Subcutaneous adipose tissue (tissue), 4 donors: ENCODE data around the gene IQGAP2. TPM values are rescaled to one million over a fixed set of nuclear protein-coding genes. Genes with fewer than 3 reads are reported as not detected.

Experiments
- CTCF ChIP-seq: fragments of 450-650 bp; IDR thresholded peaks from one replicate; pipeline ENCODE4 v1.5.1; 2016; ENCODE audit warnings: low read depth, mild to moderate bottlenecking, control low read depth, antibody characterized with exemption, moderate library complexity
- total RNA-seq, 4 donors: library from RNA; depleted of rRNA; stranded (reverse); fragments of >200 nt; gene quantifications; one replicate each; pipeline ENCODE4 v1.1.0, GENCODE V29; 2016

The IQGAP2 gene
- total RNA-seq, 4 donors from 2014 or later, result 16.8 to 119 (median 57.0) TPM

- TF ChIP-seq CTCF, result no peak
These were observed 114.2 kb downstream of the IQGAP2 start for GRCh38 chr5:76517334-76517733.

GRCh38 chr5:76521240-76521758 is 118.2 kb downstream of the IQGAP2 start:
- no peak for TF ChIP-seq CTCF

DNA sequence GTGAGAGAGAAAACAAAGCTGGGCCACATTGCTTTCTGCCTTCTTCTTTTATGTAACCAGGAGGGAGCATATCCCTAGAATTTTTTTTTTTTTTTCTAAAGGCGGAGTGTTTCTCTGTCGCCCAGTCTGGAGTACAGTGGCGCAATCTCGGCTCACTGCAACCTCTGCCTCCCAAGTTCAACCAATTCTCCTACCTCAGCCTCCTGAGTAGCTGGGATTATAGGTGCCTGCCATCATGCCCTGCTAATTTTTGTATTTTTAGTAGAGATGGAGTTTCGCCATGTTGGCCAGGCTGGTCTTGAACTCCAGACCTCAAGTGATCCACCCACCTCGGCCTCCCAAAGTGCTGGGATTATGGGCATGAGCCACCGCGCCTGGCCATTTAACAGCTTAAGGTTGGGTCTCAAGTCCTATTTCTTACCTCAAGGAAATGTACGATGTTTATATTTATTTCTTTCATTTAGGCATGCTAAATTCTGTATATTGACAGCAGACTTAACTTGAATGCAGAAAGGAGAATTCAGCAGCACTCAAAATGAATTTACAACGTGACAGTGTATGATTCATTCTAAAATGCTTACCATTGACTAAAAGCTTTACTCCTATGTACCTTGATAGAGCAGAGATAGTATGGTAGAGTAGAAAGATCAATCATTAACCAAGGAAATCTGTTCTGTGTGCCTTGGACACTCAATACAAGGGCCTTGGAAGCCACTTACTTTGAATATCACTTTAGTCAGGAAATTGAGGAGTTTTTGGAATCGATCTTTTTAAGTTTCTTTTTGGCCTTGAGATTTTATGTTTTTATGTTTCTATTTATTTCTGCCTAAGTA is 119.2 kb downstream of the IQGAP2 start:
- TF ChIP-seq CTCF, result no peak

- TF ChIP-seq CTCF, result no peak
These were observed 121.2 kb downstream of the IQGAP2 start for GRCh38 chr5:76524101-76524835.

DNA sequence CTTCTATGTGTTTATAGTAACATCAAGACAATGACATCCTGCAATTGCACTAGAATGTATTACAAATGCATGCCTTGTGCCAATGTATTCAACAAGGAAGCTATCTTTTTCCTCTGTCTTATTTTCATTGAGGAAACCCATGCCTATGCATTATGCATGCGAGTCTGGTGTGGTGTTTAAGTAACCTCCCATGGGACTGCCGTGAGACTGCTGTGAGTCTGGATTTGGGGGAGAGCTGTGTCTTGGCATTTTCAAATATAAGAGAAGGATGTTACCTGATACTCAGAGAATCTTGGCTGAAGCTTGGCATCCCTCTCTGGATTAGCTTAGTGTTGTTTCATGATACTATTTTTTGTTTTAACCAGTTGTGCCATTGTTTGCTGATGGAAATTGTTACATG is 121.8 kb downstream of the IQGAP2 start:
- no peak for TF ChIP-seq CTCF

DNA sequence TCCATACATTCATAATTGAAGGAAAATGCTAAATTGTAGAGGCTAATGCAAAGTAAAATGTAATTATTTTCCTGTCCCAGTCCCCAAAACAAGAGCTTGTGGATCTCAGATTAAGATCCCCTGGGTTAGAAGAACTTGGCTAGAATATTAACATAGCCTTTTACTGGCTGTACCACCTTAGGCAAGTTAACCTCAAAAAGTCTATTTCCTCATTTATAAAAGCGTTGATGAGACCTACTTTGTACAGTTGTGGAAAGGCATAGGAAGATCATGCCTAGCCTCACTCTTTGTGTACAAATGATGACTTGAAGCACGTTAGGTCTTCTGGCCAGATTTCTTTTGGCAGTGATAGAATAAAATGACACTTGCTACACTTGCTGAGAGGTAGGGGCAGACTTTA is 122.9 kb downstream of the IQGAP2 start:
- TF ChIP-seq CTCF, result no peak

DNA sequence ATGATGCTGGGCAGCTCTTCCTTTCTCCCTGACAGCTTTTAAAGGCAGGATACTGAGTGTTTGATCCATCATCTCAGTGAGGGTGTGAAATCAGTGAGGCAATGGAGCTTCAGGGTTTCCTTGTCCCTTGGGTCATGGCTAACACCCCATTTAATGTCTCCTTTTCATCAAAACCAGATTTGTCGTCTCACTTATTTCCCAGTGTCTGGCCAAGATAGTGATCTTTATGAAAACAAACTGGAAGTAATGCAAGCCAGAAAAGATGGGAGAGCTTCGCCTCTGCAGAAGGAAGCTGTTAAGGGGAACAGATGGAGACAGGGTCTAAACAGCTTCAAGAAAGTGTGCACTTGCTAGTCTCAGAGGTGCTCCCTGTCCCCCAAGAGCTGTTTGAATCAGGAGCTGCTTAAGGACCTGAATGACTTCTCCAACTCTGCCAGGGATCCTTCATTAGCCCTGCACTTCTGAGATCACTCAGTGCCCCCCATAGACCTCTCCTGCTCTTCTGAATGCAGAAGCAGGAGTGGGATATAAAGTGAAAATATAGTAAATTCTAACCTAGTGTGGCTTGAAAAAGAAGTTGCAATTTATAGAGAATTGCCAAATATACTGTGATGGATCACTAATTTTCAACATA is 124.0 kb downstream of the IQGAP2 start:
- TF ChIP-seq CTCF, result no peak
